Measurements from ENCODE around the gene GDI2.

Gene GDI2

GRCh38 chr10:5751601-5752253, 61.5 kb downstream of the GDI2 start:
- no peaks in the 10 kb centered on the region for H3K9me3 ChIP-seq (ENCODE audit: low read length)
- no peaks in the 10 kb centered on the region for H3K4me1 ChIP-seq (ENCODE audit: insufficient read depth, low read length, severe bottlenecking)
- no peaks in the 10 kb centered on the region for H4K20me1 ChIP-seq (ENCODE audit: insufficient read depth, low read length)
- H2AFZ ChIP-seq (ENCODE audit: low read length): no peak overlapping the region
- H3F3A ChIP-seq (ENCODE audit: insufficient read depth, low read length): no peaks in the 10 kb centered on the region; the same call in 1 of the 2 replicates
- no peak overlapping the region for H3K27ac ChIP-seq (ENCODE audit: low read depth, low read length, poor library complexity, severe bottlenecking)
- H3K36me3 ChIP-seq (ENCODE audit: insufficient read depth, low read length): peaks cover 56% of the 10 kb centered on the region
- no peaks in the 10 kb centered on the region for H3K27me3 ChIP-seq (ENCODE audit: insufficient read depth, low read length)
- no peaks in the 10 kb centered on the region for H3K9me2 ChIP-seq (ENCODE audit: low read depth, low read length)
- no peaks in the 10 kb centered on the region for H3K79me2 ChIP-seq (ENCODE audit: insufficient read depth, low read length)
- H3K4me3 ChIP-seq (ENCODE audit: low read depth, low read length, poor library complexity, severe bottlenecking): no peak overlapping the region
- no peak overlapping the region for H3K4me2 ChIP-seq (ENCODE audit: low read length)
- TF ChIP-seq CTCF (IDR thresholded peaks at IDR 0.05; ENCODE audit: low read length) (no peak), EZH2 (IDR thresholded peaks at IDR 0.05; ENCODE audit: borderline replicate concordance, low read length) (no peak)
- no peak overlapping the region for H3K9ac ChIP-seq (ENCODE audit: low read length)

GRCh38 chr10:5748394-5748803, 64.8 kb downstream of the GDI2 start:
- no peaks in the 10 kb centered on the region for H3K4me1 ChIP-seq (ENCODE audit: insufficient read depth, low read length, severe bottlenecking)
- H3K79me2 ChIP-seq (ENCODE audit: insufficient read depth, low read length): no peaks in the 10 kb centered on the region
- H3K36me3 ChIP-seq (ENCODE audit: insufficient read depth, low read length): peaks cover 79% of the 10 kb centered on the region
- no peak overlapping the region for H3K4me2 ChIP-seq (ENCODE audit: low read length)
- no peak overlapping the region for H3K4me3 ChIP-seq (ENCODE audit: low read depth, low read length, poor library complexity, severe bottlenecking)
- TF ChIP-seq CTCF (IDR thresholded peaks at IDR 0.05; ENCODE audit: low read length) (no peak), EZH2 (IDR thresholded peaks at IDR 0.05; ENCODE audit: borderline replicate concordance, low read length) (no peak)
- no peaks in the 10 kb centered on the region for H3K9me3 ChIP-seq (ENCODE audit: low read length)
- no peak overlapping the region for H3K9ac ChIP-seq (ENCODE audit: low read length)
- H2AFZ ChIP-seq (ENCODE audit: low read length): no peak overlapping the region
- no peaks in the 10 kb centered on the region for H3K9me2 ChIP-seq (ENCODE audit: low read depth, low read length)
- H3K27ac ChIP-seq (ENCODE audit: low read depth, low read length, poor library complexity, severe bottlenecking): no peak overlapping the region
- no peaks in the 10 kb centered on the region for H3K27me3 ChIP-seq (ENCODE audit: insufficient read depth, low read length)
- no peaks in the 10 kb centered on the region for H4K20me1 ChIP-seq (ENCODE audit: insufficient read depth, low read length)
- H3F3A ChIP-seq (ENCODE audit: insufficient read depth, low read length): no peaks in the 10 kb centered on the region

- no peak overlapping the region for H2AFZ ChIP-seq (ENCODE audit: low read length)
- peaks cover 3% of the 10 kb centered on the region for H3K4me1 ChIP-seq (ENCODE audit: insufficient read depth, low read length, severe bottlenecking)
- H3K27ac ChIP-seq (ENCODE audit: low read depth, low read length, poor library complexity, severe bottlenecking): no peak overlapping the region
- H3K27me3 ChIP-seq (ENCODE audit: insufficient read depth, low read length): no peaks in the 10 kb centered on the region
- H3K9me3 ChIP-seq (ENCODE audit: low read length): no peaks in the 10 kb centered on the region
- no peak overlapping the region for H3K4me3 ChIP-seq (ENCODE audit: low read depth, low read length, poor library complexity, severe bottlenecking)
- H3F3A ChIP-seq (ENCODE audit: insufficient read depth, low read length): no peaks in the 10 kb centered on the region
- H3K9me2 ChIP-seq (ENCODE audit: low read depth, low read length): no peaks in the 10 kb centered on the region
- H3K4me2 ChIP-seq (ENCODE audit: low read length): no peak overlapping the region
- H4K20me1 ChIP-seq (ENCODE audit: insufficient read depth, low read length): no peaks in the 10 kb centered on the region
- no peak for TF ChIP-seq EZH2 (IDR thresholded peaks at IDR 0.05; ENCODE audit: borderline replicate concordance, low read length)
- no peak for TF ChIP-seq CTCF (IDR thresholded peaks at IDR 0.05; ENCODE audit: low read length)
- peaks cover 91% of the 10 kb centered on the region for H3K36me3 ChIP-seq (ENCODE audit: insufficient read depth, low read length)
- no peaks in the 10 kb centered on the region for H3K79me2 ChIP-seq (ENCODE audit: insufficient read depth, low read length)
- no peak overlapping the region for H3K9ac ChIP-seq (ENCODE audit: low read length)
Observed at GRCh38 chr10:5746197-5746596, 67.0 kb downstream of the GDI2 start.
